Calu3 (cell line): ENCODE data around the gene CDC25C. TPM values are rescaled to one million over a fixed set of nuclear protein-coding genes. Genes with fewer than 3 reads are reported as not detected.

Experiments used
- BruUV-seq: library from RNA; stranded (reverse); fragments of 400-500 nt; replicated peaks from 2 replicates; lab custom pipeline; 2021; lab: Mats Ljungman, UMichigan
- CTCF ChIA-PET: fragments of 300-600 bp; sonication (Branson Sonifier 250); formaldehyde crosslinking; loops from one replicate; lab custom pipeline; 2022; ENCODE audit warnings: antibody characterized with exemption; lab: Charles Lee
- DNase-seq: peaks from one replicate; pipeline ENCODE4 v3.0.0; 2022
- H3K27ac Mint-ChIP-seq: one replicate; pipeline ENCODE4 v1.8.0; 2022; ENCODE audit warnings: mixed read lengths; ENCODE audit not compliant: unreplicated experiment
- H3K27me3 Mint-ChIP-seq: one replicate; pipeline ENCODE4 v1.8.0; 2022; ENCODE audit warnings: mixed read lengths; ENCODE audit not compliant: unreplicated experiment
- H3K36me3 Mint-ChIP-seq: one replicate; pipeline ENCODE4 v1.8.0; 2022; ENCODE audit warnings: mild to moderate bottlenecking, moderate library complexity, mixed read lengths; ENCODE audit not compliant: insufficient read depth, unreplicated experiment
- H3K4me1 Mint-ChIP-seq: one replicate; pipeline ENCODE4 v1.8.0; 2022; ENCODE audit warnings: mild to moderate bottlenecking, low read depth, mixed read lengths; ENCODE audit not compliant: unreplicated experiment
- H3K4me3 Mint-ChIP-seq: one replicate; pipeline ENCODE4 v1.8.0; 2022; ENCODE audit warnings: mild to moderate bottlenecking, low read depth, moderate library complexity, mixed read lengths; ENCODE audit not compliant: unreplicated experiment
- H3K9me3 Mint-ChIP-seq: one replicate; pipeline ENCODE4 v1.8.0; 2022; ENCODE audit warnings: low read depth, mixed read lengths; ENCODE audit not compliant: unreplicated experiment
- CTCF ChIP-seq: fragments of 200-600 bp; IDR thresholded peaks from one replicate; pipeline ENCODE4 v1.8.0; 2022; ENCODE audit warnings: antibody characterized with exemption; ENCODE audit not compliant: unreplicated experiment
- intact Hi-C: fragments of 100-400 bp; cut with micrococcal nuclease; formaldehyde crosslinking; loops from one replicate; pipeline ENCODE4 v1.10.0; 2022; ENCODE audit not compliant: unreplicated experiment
- total RNA-seq: library from RNA; stranded (reverse); gene quantifications from 2 replicates; pipeline ENCODE4 v1.2.3, GENCODE V29; 2022

The CDC25C gene
- total RNA-seq, 1 experiment from 2014 or later = 15.4 TPM

- Mint-ChIP-seq H3K27me3 (no peaks in the 10 kb centered on the region), H3K4me1 (peaks cover 10% of the 10 kb centered on the region), H3K27ac (peak overlapping the region; percentile 99), H3K9me3 (no peaks in the 10 kb centered on the region), H3K36me3 (peaks cover 69% of the 10 kb centered on the region), H3K4me3 (peak overlapping the region; percentile 87)
- peak; percentile 14 for DNase-seq
- no peak for TF ChIP-seq CTCF
- CTCF ChIA-PET = interaction anchor here (3.6 kb wide), 1 partner anchor 14 kb away, joined by 54 read pairs; the partner anchor contains the start of gene KDM3B
- BruUV-seq = TSS peak; percentile 41
- intact Hi-C loops = loop anchor here (5.0 kb wide), 1 partner anchor 117 kb away; no protein-coding TSS in a partner anchor
Measured at GRCh38 chr5:138339091-138339456, 7.5 kb upstream of the CDC25C start.

- no peaks in the 10 kb centered on the region for H3K27me3 Mint-ChIP-seq
- intact Hi-C loops = loop anchor here (5.0 kb wide), 1 partner anchor 116 kb away; no protein-coding TSS in a partner anchor
- H3K36me3 Mint-ChIP-seq = peaks cover 65% of the 10 kb centered on the region
- H3K27ac Mint-ChIP-seq = peak overlapping the region; percentile 99
- BruUV-seq = no TSS peak
- H3K9me3 Mint-ChIP-seq = no peaks in the 10 kb centered on the region
- peak overlapping the region; percentile 87 for H3K4me3 Mint-ChIP-seq
- DNase-seq = no peak
- peaks cover 10% of the 10 kb centered on the region for H3K4me1 Mint-ChIP-seq
- CTCF ChIA-PET = interaction anchor here (0.6 to 3.6 kb wide), 3 partner anchors 15 to 350 kb away, joined by 3 to 54 read pairs (median 3); partner anchors contain the start of gene KDM3B
- no peak for TF ChIP-seq CTCF
Measured at GRCh38 chr5:138338411-138339090, 6.9 kb upstream of the CDC25C start.

DNA sequence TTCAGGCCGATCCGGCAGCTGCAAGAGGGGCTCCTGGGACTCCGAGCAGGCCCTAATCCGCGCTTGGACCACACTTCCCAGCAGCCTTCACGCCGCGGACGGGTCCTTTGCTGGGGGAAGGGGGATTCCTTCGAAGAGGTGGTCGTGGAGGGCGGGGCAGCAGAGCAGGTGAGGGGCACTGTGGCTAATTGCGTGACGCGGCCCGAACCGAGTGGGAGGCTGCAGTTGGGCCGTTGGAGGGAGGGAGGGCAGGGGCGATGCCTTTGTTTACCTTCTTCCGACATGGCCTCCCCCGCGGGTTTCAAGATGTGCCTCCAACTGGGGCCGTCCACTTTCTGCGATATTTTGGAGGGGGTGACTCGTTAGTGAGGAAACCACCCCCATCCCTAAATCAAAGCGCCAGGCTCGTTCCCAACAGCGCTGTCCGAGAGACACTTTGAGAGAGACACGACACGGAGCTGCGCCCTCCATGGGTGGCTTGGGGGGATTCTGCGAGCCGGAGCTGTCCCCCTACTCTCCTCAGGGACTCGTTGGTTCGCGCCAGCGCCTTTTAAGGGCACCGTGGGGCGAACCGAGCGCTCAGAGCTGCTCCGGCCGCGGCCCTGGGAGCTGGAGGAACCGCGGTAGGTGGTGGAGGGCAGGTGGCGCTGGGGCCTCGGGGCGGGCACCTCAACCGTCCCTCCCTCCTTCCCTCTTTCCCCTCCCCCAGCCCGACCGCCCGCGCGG, 6.2 kb upstream of the CDC25C start, which contains the start of gene FAM53C:
TSS of gene FAM53C (plus strand) at position 582 of the 726 bp plus-strand sequence. CDS start 3,070 bp downstream, outside the sequence.
- Mint-ChIP-seq H3K4me1 (peaks cover 10% of the 10 kb centered on the region), H3K9me3 (no peaks in the 10 kb centered on the region), H3K4me3 (peak within 1 kb of the TSS; percentile 87), H3K27me3 (no peaks in the 10 kb centered on the region), H3K36me3 (peaks cover 61% of the 10 kb centered on the region), H3K27ac (peak within 1 kb of the TSS; percentile 99)
- DNase-seq = peak; percentile 97
- intact Hi-C loops = loop anchor here (5.0 kb wide), 1 partner anchor 116 kb away; no protein-coding TSS in a partner anchor
- no peak for TF ChIP-seq CTCF
- CTCF ChIA-PET = interaction anchor here (0.6 to 3.6 kb wide), 4 partner anchors 15 to 831 kb away, joined by 3 to 54 read pairs (median 4); partner anchors contain the start of gene KDM3B
- BruUV-seq = no TSS peak

DNA sequence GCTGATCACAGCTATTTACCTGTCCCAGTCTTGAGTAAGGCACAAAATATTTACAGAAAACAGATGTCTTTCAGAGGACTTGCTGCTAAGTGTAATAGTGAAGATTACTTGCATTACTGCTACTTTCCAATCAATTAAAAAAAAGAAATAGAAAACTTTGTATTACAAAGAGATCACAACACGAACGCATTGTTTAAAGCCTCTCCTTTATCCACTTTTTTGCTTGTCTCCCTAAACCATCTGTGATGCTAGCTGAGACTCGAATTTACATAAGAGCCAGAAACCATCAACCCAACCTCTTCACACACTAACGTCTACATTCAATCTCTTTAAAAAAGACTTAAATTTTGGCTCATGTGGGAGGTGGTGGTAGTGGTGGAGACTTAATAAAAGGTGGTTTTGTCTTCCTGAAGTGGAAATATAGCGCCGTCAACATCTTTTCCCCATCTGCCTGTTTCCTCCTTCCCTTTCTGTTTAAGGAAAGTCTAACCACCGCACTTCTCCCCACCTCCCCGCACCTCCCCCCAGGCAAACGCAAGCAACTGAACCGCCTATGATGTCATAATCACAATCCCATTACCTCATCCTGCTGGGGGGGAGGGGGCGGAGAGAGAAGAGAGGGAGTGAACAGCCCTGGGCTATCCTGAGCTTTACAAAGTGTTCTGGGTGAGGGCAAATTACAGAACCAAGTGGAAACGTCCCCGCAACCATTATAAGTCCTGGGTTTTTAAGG, 5.5 kb upstream of the CDC25C start:
- peaks cover 10% of the 10 kb centered on the region for H3K4me1 Mint-ChIP-seq
- CTCF ChIA-PET = interaction anchor here (0.6 to 3.6 kb wide), 2 partner anchors 16 to 832 kb away, joined by 5 to 54 read pairs; partner anchors contain the start of gene KDM3B
- BruUV-seq = TSS peak; percentile 97
- H3K9me3 Mint-ChIP-seq = no peaks in the 10 kb centered on the region
- DNase-seq = peak; percentile 80
- H3K4me3 Mint-ChIP-seq = peak overlapping the region; percentile 87
- H3K27me3 Mint-ChIP-seq = no peaks in the 10 kb centered on the region
- TF ChIP-seq CTCF = no peak
- intact Hi-C loops = loop anchor here (5.0 kb wide), 1 partner anchor 115 kb away; no protein-coding TSS in a partner anchor
- peak overlapping the region; percentile 99 for H3K27ac Mint-ChIP-seq
- H3K36me3 Mint-ChIP-seq = peaks cover 59% of the 10 kb centered on the region
